GM19463 (cell line): ENCODE data around the gene MYO3B.
"Not testable (repeated sequence)": the region's sequence is repeated elsewhere in the genome, so short reads cannot be mapped to it uniquely, and the experiment has no call there.

ENCODE experiments used
- ATAC-seq: cut with Tn5 transposase; IDR thresholded peaks from one replicate; pipeline ENCODE4 v1.9.1; 2021; ENCODE audit warnings: mild to moderate bottlenecking, moderate library complexity; ENCODE audit not compliant: unreplicated experiment

Gene MYO3B

DNA sequence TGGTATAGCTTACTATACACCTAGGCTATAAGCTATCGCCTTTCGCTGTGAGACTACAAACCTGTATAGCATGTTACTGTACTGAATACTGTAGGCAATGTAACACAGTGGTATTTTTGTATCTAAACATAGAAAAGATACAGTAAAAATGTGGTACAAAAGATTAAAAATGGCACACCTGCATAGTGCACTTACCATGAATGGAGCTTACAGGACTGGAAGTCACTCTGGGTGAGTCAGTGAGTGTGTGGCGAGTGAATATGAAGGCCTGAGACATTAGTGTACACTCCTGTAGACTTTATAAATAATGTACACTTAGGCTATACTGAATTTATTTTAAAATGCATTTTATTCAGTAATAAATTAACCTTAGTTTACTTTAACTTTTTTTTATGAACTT, 279.0 kb downstream of the MYO3B start:
- ATAC-seq: no peak

DNA sequence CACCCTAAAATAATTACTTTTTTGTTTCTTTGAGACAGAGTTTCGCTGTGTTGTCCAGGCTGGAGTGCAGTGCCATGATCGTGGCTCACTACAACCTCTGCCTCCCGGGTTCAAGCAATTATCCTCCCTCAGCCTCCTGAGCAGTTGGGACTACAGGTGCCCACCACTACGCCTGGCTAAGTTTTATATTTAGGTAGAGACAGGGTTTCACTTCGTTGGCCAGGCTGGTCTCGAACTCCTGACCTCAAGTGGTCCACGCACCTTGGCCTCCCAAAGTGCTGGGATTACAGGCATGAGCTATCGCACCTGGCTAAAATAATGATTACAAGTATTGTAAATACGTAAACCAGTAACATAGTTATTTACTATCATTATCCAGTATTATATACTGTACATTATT, 279.8 kb downstream of the MYO3B start:
- no peak for ATAC-seq

DNA sequence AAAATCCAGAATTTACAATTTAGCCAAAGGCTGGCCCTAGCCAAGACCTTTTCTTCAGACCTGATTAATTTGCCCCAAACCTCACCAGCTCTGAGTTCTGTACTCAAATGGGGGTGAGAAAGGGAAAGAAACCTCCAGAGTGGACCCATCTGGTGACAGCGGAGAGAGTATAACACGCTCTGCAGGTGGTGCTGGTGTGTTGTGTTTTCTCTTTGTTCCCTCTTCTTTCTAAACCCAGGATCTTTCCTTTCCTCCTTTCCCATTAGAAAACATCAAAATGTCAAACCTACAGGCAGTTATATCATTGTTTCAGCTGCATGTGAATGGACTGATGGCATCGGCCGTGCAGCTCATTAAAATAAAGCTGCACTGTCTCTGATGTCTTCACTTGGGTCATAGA, 283.9 kb downstream of the MYO3B start:
- no peak for ATAC-seq

DNA sequence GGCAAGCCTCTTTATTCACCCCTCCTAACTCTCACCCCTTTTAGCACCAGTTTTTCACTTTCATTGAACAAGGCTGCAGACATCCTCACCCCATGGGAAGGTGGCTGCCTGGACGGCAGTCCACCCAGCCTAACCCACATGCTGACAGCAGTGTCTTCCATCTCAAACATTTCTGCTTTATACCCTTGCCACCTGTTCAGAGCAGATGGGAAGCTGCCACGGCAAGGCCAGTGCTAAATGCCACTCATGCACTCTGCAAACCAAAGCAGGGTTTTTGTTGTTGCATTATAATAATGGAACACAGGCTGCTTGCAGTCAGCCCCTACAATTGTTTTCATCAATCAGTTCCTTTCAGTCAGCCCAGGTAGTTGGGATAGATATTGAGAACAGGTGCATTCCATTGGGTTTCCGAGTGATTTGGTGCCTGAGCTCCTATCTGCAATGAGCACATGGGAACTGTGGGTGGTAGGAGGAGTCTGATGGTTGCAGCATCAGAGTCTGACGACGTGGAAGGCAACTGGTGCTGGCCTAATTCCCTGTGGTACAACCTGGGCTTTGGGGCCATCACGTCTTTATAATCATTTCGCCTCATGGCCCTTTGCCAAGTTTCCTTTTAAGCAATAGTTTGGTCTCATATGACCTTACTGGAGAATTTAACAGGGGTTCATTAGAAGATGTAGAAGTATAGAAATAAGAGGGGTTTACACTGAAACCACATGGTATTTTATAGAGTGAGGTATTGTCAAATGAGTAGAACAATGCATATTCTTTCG, 284.7 kb downstream of the MYO3B start:
- no peak for ATAC-seq

DNA sequence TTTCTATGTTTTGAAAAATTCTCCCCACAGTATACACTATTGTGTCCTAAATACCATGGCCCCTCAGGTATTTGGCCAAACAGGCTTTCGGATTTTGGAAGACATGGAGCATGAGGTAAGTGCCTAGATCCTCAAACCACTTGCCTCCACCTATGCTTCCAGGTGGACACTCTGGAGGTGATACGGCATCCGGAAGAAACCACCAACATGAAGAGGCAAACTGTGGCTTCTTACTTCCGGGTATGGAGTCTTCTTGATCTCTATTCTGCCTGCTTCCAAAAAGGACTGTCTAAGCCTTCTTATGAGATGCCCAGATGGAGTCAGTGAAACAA, 285.2 kb downstream of the MYO3B start:
- no peak for ATAC-seq

DNA sequence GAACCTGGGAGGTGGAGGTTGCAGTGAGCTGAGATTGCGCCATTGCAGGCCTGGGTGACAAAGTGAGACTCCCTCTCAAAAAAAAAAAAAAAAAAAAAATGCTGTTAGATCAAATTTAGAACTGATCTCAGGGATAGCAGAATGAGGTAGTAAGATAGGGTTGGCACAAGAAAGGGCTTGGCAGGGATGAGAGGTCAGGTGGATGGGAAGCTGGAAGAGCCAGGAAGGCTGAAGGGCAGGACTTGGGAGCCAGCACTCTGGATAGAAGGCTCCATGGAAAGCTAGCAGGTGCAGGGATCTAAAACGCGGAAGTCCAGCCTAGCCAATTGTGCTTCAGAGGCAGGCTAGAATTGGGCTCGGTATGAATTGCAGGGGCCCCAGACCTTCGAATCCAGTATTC, 286.3 kb downstream of the MYO3B start:
- ATAC-seq: no peak

DNA sequence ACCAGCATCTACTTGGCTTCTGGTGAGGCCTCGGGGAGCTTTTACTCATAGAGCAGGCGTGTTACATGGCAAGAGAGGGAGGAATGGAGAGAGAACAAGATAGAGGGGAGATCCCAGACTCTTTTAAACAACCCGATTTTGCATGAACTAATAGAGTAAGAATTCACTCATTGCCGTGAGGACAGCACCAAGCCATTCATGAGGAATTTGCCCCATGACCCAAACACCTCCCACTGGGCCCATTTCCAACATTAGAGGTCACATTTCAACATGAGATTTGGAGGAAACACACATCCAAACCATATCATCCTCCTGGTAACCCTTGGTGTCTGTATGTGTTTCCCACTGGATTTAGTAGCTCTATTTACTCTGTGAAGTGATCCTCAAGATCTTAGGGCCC, 287.3 kb downstream of the MYO3B start:
- no peak for ATAC-seq

DNA sequence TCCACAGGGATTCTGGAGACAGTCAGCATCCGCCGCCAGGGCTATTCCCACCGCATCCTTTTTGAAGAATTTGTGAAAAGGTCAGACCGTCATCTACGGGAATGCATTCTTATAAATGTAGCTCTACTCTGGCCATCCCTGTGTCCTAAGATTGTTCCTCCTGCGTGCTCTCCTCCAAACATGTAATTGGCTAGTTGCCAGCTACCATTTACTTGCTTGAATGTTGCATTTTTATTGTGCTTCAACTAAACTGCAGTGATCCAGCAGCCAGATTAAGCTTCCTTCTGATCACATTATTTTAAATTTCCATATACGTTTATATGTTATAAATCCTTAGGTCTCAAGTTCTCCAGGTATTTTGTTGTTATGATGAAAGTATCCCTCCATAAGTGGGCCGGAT, 288.7 kb downstream of the MYO3B start:
- ATAC-seq: no peak

DNA sequence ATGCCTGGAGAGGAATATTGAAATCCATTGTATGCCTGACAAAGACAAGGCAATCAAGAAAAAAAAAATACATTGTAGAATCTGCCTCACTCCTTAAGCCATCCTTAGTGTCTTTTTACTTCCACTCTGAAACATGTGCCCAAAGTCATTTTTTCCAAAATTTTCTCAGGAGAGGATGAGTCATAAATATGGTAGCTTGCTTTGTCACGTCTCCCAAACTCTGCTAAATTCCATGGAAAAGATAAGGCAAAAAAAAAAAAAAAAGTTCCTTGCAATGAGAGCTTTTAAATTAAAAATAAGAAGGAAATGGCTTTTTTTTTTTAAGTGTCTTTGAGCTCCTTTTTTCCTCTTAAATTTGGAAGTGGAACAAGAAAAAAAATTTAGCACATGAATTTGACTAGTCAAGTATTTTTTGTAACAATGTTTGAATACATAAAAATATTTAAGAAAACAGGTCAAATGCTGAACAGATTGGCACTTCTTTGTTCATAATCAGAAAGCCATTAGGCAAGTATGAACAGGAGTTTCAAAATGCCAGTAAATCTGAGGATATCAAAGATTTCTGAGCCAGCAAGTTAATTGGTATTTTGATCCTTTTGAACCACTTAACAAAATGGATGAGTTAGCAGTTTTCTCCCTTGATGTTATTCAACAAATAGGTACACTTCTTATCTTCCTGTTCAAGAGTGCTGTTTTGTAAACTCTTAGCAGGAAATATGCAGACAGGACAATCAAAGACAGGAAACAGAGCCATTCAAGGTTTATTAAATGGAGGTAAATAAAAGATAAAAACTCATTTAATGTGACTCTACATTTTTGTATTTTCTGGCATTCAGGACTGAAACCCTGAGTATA, 289.8 kb downstream of the MYO3B start:
- ATAC-seq: no peak

DNA sequence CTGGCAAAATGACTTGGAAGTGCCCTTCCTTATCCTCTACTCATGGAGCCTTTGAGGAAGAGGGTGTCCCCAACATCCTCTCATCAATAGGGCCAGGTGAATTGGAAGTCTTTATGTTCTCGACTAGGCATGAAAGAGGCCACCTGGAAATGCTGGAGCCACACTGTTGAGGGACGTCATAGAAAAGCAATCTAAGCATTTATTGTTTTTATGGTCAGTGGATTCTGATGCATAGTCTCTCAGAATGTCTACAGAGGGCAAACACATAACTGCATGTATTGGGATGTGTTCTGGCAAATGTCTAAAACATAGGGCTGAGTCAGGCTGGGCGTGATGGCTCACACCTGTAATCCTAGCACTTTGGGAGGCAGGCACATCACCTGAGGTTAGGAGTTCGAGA, 290.6 kb downstream of the MYO3B start:
- ATAC-seq: no peak

DNA sequence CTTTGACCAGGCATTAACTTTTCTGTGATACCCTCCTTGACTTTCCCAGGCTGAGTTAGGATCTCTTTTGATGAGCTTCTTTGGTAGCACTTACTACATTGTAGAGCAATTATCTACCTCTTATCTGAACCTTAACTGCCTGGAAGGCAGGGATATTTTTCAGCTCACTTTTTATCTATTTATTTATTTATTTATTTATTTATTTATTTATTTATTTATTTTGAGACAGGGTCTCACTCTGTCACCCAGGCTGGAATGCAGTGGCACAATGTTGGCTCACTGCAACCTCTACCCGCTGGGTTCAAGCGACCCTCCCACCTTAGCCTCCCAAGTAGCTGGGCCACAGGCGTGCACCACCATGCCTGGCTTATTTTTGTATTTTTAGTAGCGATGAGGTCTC, 294.6 kb downstream of the MYO3B start:
- not testable (repeated sequence) for ATAC-seq

DNA sequence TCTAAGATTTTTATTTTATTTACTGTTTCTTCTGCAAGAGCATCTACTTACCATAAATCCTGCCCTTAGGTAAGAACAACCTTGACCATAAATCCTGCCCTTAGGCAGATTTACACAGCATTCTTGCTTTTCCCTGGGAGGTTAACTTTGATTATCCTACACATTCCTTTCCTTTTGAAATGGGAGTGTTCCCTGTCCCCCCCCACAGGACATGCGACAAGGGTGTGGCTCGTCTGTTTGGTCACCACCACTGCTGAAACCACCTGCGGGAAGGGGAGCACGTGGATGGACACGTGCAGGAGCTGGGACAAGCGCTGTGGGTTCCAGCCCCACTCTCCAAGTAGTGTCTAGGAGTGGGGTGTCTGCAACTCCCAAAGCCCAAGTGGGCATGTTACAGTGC, 297.9 kb downstream of the MYO3B start:
- ATAC-seq: no peak

DNA sequence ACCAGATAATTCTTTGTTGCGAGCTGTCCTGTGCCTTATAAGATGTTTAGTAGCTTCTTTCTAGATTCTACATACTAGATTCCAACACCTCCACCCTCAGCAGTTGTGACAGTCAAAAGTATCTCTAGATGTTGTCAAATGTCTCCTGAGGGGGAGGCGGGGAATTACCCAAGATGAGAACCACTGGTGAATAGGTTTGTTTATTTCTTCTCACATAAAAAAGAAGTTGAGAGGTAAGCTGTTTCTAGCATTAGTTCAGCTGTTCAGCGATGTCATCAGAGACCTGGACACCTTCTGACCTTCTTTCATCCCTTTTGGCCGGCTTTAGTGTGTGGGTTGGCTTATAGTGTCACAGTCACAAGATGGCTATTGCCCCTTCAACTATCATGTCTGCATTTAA, 299.7 kb downstream of the MYO3B start:
- ATAC-seq: no peak

DNA sequence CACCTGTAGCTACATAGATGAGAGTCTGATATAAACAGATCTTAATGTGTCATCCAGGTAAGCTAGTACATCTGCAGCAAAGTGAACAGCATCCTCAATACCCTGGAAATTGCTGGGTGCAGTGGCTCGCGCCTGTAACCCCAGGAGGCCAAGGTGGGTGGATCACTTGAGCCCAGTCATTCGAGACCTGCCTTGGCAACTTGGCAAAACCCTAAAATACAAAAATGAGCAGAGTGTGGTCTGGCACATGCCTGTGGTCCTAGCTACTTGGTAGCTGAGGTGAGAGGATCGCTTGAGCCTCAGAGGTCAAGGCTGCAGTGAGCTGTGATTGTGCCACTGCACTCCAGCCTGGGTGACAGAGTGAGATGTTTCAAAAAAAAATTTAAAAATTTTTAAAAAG, 303.3 kb downstream of the MYO3B start:
- ATAC-seq: no peak

DNA sequence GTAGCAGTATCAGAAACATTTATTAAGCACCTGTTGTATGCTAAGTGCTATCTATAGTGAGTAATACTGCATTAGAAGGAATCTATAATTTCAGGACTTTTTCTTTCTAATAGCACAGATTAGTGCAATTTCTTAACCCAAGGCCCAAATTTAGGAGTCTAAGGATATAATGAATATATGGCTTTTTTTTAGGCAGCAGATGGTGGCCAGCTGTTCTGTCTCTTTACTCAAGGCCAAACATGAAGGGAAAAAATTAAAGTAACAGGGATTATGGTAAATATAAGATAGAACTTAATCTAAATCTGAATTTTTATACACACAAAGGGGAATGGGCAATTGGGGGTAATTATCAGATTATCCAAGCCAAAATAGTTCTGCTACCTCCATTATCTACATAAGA, 306.6 kb downstream of the MYO3B start:
- ATAC-seq: no peak

DNA sequence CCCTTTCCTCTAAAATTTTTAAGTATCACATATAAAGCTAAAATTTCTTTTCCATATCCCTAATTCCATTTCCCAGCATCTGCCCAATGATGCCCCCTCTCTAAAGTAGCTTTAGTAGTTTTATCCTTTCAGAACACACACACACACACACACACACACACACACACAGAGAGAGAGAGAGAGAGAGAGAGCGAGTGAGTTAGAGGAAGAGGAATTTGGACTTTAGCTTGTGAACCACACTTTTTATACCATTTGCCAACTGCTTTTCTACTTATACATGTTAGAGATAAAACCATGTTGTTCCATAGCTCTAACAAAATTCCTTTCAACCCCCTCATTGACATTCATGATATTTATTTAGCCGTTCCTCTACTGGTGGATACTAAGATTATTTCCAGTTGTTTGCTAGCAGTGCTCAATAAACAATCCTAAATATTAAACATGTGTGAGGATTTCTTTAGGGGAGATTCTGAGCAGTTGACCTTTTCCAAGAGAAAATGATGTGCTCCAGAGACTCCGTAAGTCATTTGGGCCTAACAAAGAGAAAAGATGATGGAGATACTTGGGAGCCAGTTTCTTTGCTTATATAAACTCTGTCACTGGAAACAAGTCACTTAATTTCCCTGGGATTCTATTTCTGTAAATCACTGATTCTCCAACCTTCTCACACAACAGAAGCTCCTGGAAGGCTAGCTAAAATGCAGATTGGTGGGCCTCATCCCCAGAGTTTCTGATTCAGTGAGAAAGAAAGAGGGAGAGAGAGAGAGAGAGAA, 307.5 kb downstream of the MYO3B start:
- ATAC-seq: no peak

DNA sequence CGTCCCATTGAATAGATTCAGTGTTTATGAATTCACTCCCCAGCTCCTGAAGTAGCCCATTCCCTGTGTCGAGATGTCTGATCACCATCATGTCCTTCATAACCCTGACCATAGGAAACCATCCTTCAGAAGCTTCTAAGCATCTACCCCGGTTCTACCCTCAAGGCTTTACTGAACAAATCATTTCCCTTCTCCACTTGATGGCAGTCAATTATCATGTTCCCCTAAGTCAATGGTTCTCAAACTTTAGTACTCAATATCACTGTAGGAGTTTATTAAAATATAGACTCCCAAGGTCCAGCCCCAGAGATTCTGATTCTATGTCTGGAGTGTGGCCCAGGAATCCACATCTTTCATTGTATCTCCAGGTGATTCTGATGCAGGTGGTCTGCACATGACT, 308.8 kb downstream of the MYO3B start:
- no peak for ATAC-seq

DNA sequence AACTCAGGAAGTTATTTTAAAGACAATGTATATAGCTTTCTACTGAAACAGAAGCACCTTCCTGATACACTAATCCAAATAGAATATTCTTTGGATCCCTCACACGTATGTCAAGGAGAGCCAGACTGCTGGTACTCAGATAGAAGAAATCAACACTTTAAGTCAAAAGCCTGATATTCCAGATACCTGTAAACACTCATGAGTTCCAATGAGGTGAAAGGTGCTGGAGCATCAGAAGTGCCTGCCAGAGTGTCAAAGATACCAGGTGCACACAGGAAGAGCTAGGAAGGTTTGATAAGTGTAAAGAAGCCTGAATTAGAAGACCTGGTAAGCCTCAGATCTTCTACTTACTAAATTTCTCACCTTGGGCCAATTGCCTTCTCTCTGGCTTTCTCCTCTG, 310.9 kb downstream of the MYO3B start:
- ATAC-seq: no peak

DNA sequence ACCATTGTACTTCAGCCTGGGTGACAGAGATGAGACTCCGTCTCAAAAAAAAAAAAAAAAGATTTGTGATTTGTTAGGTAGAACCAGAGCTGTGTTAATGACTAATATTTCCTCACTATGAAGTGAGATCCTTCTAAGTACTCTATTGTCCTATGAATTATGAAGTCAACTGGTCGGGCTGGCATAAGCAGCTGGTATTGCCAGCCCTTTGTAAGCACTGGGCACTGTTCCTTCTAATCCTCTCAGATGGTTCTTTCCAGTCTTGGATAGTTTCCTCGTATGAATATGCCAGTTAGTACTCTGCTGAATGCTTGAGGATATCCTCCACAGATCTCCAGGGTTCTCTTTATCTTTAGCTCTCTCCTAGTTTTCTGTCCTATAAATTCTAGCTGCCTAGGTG, 314.1 kb downstream of the MYO3B start:
- no peak for ATAC-seq

DNA sequence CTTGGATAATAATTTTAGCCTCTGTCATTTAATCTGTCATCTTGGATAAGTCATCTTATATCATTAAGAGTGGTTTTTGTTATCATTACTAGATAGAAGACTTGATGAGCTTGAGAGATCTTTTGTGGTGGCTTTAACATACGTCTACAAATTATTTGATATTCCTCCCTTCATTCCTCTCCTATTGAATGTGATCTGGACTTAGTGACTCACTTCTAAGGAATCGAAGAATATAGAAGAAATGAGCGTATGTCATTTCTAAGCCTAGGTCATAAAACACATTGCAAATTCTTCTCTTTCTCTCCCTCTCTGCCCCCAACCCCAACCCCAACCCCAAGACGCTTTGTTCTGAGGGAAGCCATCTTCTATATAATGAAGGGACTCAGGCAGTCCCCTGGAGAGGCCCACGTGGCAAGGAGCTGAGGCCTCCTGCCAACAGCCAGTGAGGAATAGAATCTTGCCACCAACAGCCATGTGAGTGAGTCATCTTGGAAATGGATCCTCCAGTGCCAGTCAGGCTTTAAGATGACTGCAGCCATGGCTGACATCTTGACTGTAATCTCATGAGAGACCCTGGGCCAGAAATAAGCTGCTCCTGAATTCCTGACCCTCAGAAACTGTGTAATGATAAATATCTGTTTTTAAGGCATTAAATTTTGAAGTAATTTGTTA, 315.6 kb downstream of the MYO3B start:
- ATAC-seq: no peak

DNA sequence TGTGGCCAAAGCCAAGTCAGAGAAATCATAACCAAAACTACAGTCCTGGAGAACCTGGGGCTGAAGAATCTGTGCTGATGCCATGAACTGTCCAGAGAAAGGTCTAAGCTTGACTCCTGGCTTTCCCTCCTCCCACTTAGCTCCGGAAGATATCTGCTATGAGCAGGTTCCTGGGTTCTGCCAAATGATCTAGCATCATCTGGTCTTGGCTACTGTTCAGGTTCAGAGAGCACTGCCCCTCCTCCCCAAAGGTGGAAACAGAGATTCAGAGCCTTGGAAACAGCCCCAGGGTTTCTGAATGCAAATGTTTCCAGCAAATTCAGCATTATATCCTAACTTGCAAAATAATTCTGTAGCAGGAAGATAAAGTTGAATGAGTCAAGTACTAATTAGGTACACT, 317.9 kb downstream of the MYO3B start:
- no peak for ATAC-seq
